Ascending aorta (tissue), 2 donors: ENCODE results near the gene MTCL1. TPM values are rescaled to one million over a fixed set of nuclear protein-coding genes. Genes with fewer than 3 reads are reported as not detected.

ENCODE experiments used
- DNase-seq, 2 donors: peaks; one replicate each; pipeline ENCODE4 v3.0.0-alpha.2; 2019; ENCODE audit warnings: low spot score in 2 of 2
- H3K27ac ChIP-seq, 2 donors: fragments of 200-600 bp; sonication (generic); one replicate each; pipeline ENCODE4 v1.5.1; 2016 to 2017; ENCODE audit warnings: mild to moderate bottlenecking in 1 of 2
- H3K27me3 ChIP-seq: fragments of 200-600 bp; sonication (generic); one replicate; pipeline ENCODE4 v1.5.1; 2017
- H3K36me3 ChIP-seq, 2 donors: fragments of 200-600 bp; sonication (generic); one replicate each; pipeline ENCODE4 v1.5.1; 2016
- H3K4me1 ChIP-seq, 2 donors: fragments of 200-600 bp; sonication (generic); one replicate each; pipeline ENCODE4 v1.5.1; 2016 to 2017; ENCODE audit warnings: mild to moderate bottlenecking in 1 of 2
- H3K4me3 ChIP-seq, 2 donors: fragments of 200-600 bp; sonication (generic); one replicate each; pipeline ENCODE4 v1.5.1; 2016 to 2017; ENCODE audit warnings: mild to moderate bottlenecking in 1 of 2
- H3K9me3 ChIP-seq, 2 donors: fragments of 200-600 bp; sonication (generic); one replicate each; pipeline ENCODE4 v1.5.1; 2016
- CTCF ChIP-seq, 3 experiments: fragments of 200-600 bp in 2 of 3; fragments of 450-650 bp in 1 of 3; sonication (generic) in 2 of 3; IDR thresholded peaks; one replicate each; pipeline ENCODE4 v1.5.1; 2016 to 2019; ENCODE audit warnings: antibody characterized with exemption in 3 of 3, mild to moderate bottlenecking in 1 of 3, moderate library complexity in 1 of 3
- intact Hi-C: fragments of 100-400 bp; cut with DNase I; formaldehyde crosslinking; loops from one replicate; pipeline ENCODE4 v1.15.1; 2023
- total RNA-seq: library from RNA; depleted of rRNA; stranded (reverse); fragments of >200 nt; gene quantifications from one replicate; pipeline ENCODE4 v1.1.0, GENCODE V29; 2016

The MTCL1 gene
- total RNA-seq, 1 donor from 2014 or later = 105 TPM

- Histone ChIP-seq H3K9me3 (no peaks in the 10 kb centered on the region), H3K36me3 (no peaks in the 10 kb centered on the region), H3K4me1 (no peaks in the 10 kb centered on the region), H3K4me3 (no peak overlapping the region), H3K27ac (no peak overlapping the region), H3K27me3 (no peaks in the 10 kb centered on the region)
- no peak for TF ChIP-seq CTCF (IDR thresholded peaks at IDR 0.05)
- DNase-seq = no peak
- intact Hi-C loops = no loop called here
Observed at GRCh38 chr18:8726963-8727705, 21.8 kb downstream of the MTCL1 start.

- intact Hi-C loops = no loop called here
- TF ChIP-seq CTCF (IDR thresholded peaks at IDR 0.05) = no peak
- Histone ChIP-seq H3K36me3 (no peaks in the 10 kb centered on the region), H3K4me3 (no peak overlapping the region), H3K4me1 (no peaks in the 10 kb centered on the region), H3K27ac (no peak overlapping the region), H3K9me3 (no peaks in the 10 kb centered on the region), H3K27me3 (no peaks in the 10 kb centered on the region)
- DNase-seq = no peak
Observed at GRCh38 chr18:8730080-8730827, 24.9 kb downstream of the MTCL1 start.

- no peaks in the 10 kb centered on the region for H3K27me3 ChIP-seq
- no peak for DNase-seq
- intact Hi-C loops = no loop called here
- no peaks in the 10 kb centered on the region for H3K36me3 ChIP-seq
- H3K27ac ChIP-seq = no peak overlapping the region
- no peaks in the 10 kb centered on the region for H3K4me1 ChIP-seq
- H3K9me3 ChIP-seq = no peaks in the 10 kb centered on the region
- H3K4me3 ChIP-seq = no peak overlapping the region
- TF ChIP-seq CTCF (IDR thresholded peaks at IDR 0.05) = no peak
Observed at GRCh38 chr18:8732442-8733360, 27.3 kb downstream of the MTCL1 start.

GRCh38 chr18:8734496-8734895 lies 29.1 kb downstream of the MTCL1 start:
- intact Hi-C loops = no loop called here
- H3K4me3 ChIP-seq = no peak overlapping the region

More at GRCh38 chr18:8734496-8734895, 29.1 kb downstream of the MTCL1 start:
- no peak for TF ChIP-seq CTCF (IDR thresholded peaks at IDR 0.05)
- no peak for DNase-seq
- Histone ChIP-seq H3K4me1 (no peaks in the 10 kb centered on the region), H3K9me3 (no peaks in the 10 kb centered on the region), H3K36me3 (no peaks in the 10 kb centered on the region), H3K27me3 (no peaks in the 10 kb centered on the region), H3K27ac (no peak overlapping the region)
